SJCRH30 (cell line): ENCODE data around the gene EPO. TPM values are rescaled to one million over a fixed set of nuclear protein-coding genes. Genes with fewer than 3 reads are reported as not detected.
A peak's percentile ranks its signal among the peaks of the same experiment; 100 is the strongest.
"Not testable (repeated sequence)": the region's sequence is repeated elsewhere in the genome, so short reads cannot be mapped to it uniquely, and the experiment has no call there.

Experiments
- DNase-seq, 2 experiments: peaks; one replicate each; pipeline ENCODE4 v3.0.0-alpha.2; 2015 to 2020
- H3K27ac ChIP-seq: fragments of 250-450 bp; sonication (Bioruptor Pico); 2 replicates; pipeline ENCODE4 v1.5.1; 2020; ENCODE audit warnings: mild to moderate bottlenecking, moderate library complexity
- H3K27me3 ChIP-seq: fragments of 250-450 bp; sonication (Bioruptor Pico); 2 replicates; pipeline ENCODE4 v1.5.1; 2020; ENCODE audit warnings: mild to moderate bottlenecking, moderate library complexity
- H3K36me3 ChIP-seq: fragments of 250-450 bp; sonication (Bioruptor Pico); 2 replicates; pipeline ENCODE4 v1.5.1; 2020; ENCODE audit warnings: mild to moderate bottlenecking, moderate library complexity
- H3K4me1 ChIP-seq: fragments of 250-450 bp; sonication (Bioruptor Pico); 2 replicates; pipeline ENCODE4 v1.5.1; 2020; ENCODE audit warnings: mild to moderate bottlenecking, moderate library complexity
- H3K4me3 ChIP-seq: fragments of 250-450 bp; sonication (Bioruptor Pico); 2 replicates; pipeline ENCODE4 v1.5.1; 2020; ENCODE audit warnings: mild to moderate bottlenecking, moderate library complexity
- H3K9me3 ChIP-seq: fragments of 250-450 bp; sonication (Bioruptor Pico); replicated peaks from 2 replicates; pipeline ENCODE4 v1.5.1; 2020; ENCODE audit warnings: mild to moderate bottlenecking, moderate library complexity
- total RNA-seq: library from RNA; depleted of rRNA; stranded (reverse); fragments of >200 nt; shearing (Covaris generic); gene quantifications from 2 replicates; pipeline ENCODE4 v1.2.3, GENCODE V29; 2014

The EPO gene
- total RNA-seq, 1 experiment from 2014 or later = not detected

- Histone ChIP-seq H3K4me3 (no peak overlapping the region), H3K27ac (no peak overlapping the region), H3K27me3 (no peaks in the 10 kb centered on the region), H3K36me3 (no peaks in the 10 kb centered on the region), H3K4me1 (0 out of 2 replicates have a peak, but pooled peaks cover 5% of the 10 kb centered on the region), H3K9me3 (no peaks in the 10 kb centered on the region)
- DNase-seq = no peak
Measured at GRCh38 chr7:100730136-100730800, 10.0 kb downstream of the EPO start.

GRCh38 chr7:100731937-100732636 is 11.8 kb downstream of the EPO start:
- no peaks in the 10 kb centered on the region for H3K27me3 ChIP-seq
- H3K9me3 ChIP-seq = no peaks in the 10 kb centered on the region
- no peaks in the 10 kb centered on the region for H3K36me3 ChIP-seq
- DNase-seq = no peak
- no peak overlapping the region for H3K27ac ChIP-seq
- no peaks in the 10 kb centered on the region for H3K4me1 ChIP-seq
- H3K4me3 ChIP-seq = no peak overlapping the region

GRCh38 chr7:100735730-100736129 is 15.5 kb downstream of the EPO start:
- Histone ChIP-seq H3K27me3 (no peaks in the 10 kb centered on the region), H3K9me3 (no peaks in the 10 kb centered on the region), H3K4me3 (no peak overlapping the region), H3K27ac (no peak overlapping the region), H3K36me3 (no peaks in the 10 kb centered on the region), H3K4me1 (no peaks in the 10 kb centered on the region)
- no peak for DNase-seq

- no peaks in the 10 kb centered on the region for H3K4me1 ChIP-seq
- H3K27ac ChIP-seq = no peak overlapping the region
Measured at GRCh38 chr7:100736671-100737070, 16.4 kb downstream of the EPO start.

GRCh38 chr7:100739934-100740333 is 19.7 kb downstream of the EPO start:
- H3K27me3 ChIP-seq = no peaks in the 10 kb centered on the region

More at GRCh38 chr7:100736671-100737070, 16.4 kb downstream of the EPO start:
- Histone ChIP-seq H3K4me3 (no peak overlapping the region), H3K9me3 (no peaks in the 10 kb centered on the region), H3K36me3 (no peaks in the 10 kb centered on the region), H3K27me3 (no peaks in the 10 kb centered on the region)
- no peak for DNase-seq

GRCh38 chr7:100744605-100745004 is 24.3 kb downstream of the EPO start:
- Histone ChIP-seq H3K27me3 (peaks cover 2% of the 10 kb centered on the region; the same call in 1 of the 2 replicates), H3K27ac (no peak overlapping the region), H3K4me3 (no peak overlapping the region), H3K36me3 (no peaks in the 10 kb centered on the region), H3K9me3 (no peaks in the 10 kb centered on the region), H3K4me1 (no peaks in the 10 kb centered on the region)
- no peak for DNase-seq

More at GRCh38 chr7:100739934-100740333, 19.7 kb downstream of the EPO start:
- Histone ChIP-seq H3K27ac (no peak overlapping the region), H3K4me3 (no peak overlapping the region), H3K4me1 (no peaks in the 10 kb centered on the region), H3K36me3 (no peaks in the 10 kb centered on the region), H3K9me3 (no peaks in the 10 kb centered on the region)
- DNase-seq = no peak

GRCh38 chr7:100745184-100745583 is 24.9 kb downstream of the EPO start:
- Histone ChIP-seq H3K27me3 (peaks cover 2% of the 10 kb centered on the region; the same call in 1 of the 2 replicates), H3K9me3 (no peaks in the 10 kb centered on the region), H3K4me1 (no peaks in the 10 kb centered on the region), H3K4me3 (no peak overlapping the region), H3K36me3 (no peaks in the 10 kb centered on the region), H3K27ac (no peak overlapping the region)
- DNase-seq = no peak

GRCh38 chr7:100752994-100753393 is 32.7 kb downstream of the EPO start:
- Histone ChIP-seq H3K9me3 (no peaks in the 10 kb centered on the region), H3K27ac (no peak overlapping the region), H3K4me1 (no peaks in the 10 kb centered on the region), H3K36me3 (no peaks in the 10 kb centered on the region), H3K4me3 (no peak overlapping the region), H3K27me3 (peaks cover 6% of the 10 kb centered on the region; the same call in 1 of the 2 replicates)
- DNase-seq = no peak

GRCh38 chr7:100753750-100754149 is 33.5 kb downstream of the EPO start:
- H3K9me3 ChIP-seq = no peaks in the 10 kb centered on the region
- no peaks in the 10 kb centered on the region for H3K4me1 ChIP-seq
- H3K27ac ChIP-seq = no peak overlapping the region
- H3K27me3 ChIP-seq = peaks cover 6% of the 10 kb centered on the region; the same call in 1 of the 2 replicates
- no peaks in the 10 kb centered on the region for H3K36me3 ChIP-seq
- no peak overlapping the region for H3K4me3 ChIP-seq
- no peak for DNase-seq

- peaks cover 8% of the 10 kb centered on the region for H3K4me1 ChIP-seq
- H3K36me3 ChIP-seq = no peaks in the 10 kb centered on the region
- no peak overlapping the region for H3K27ac ChIP-seq
- no peaks in the 10 kb centered on the region for H3K9me3 ChIP-seq
- peaks cover 20% of the 10 kb centered on the region for H3K27me3 ChIP-seq
- no peak overlapping the region for H3K4me3 ChIP-seq
- DNase-seq = no peak
Measured at GRCh38 chr7:100759357-100760171, 39.3 kb downstream of the EPO start.

- not testable (repeated sequence) for H3K9me3 ChIP-seq, H3K4me3 ChIP-seq, H3K36me3 ChIP-seq, DNase-seq, H3K27ac ChIP-seq, H3K4me1 ChIP-seq
- peaks cover 30% of the 10 kb centered on the region for H3K27me3 ChIP-seq
Measured at GRCh38 chr7:100762841-100763240, 42.6 kb downstream of the EPO start.

- DNase-seq = peak; percentile 36 to 43
- Histone ChIP-seq H3K27ac (no peak overlapping the region), H3K4me3 (no peak overlapping the region), H3K4me1 (peaks cover 8% of the 10 kb centered on the region), H3K27me3 (peaks cover 38% of the 10 kb centered on the region), H3K36me3 (no peaks in the 10 kb centered on the region), H3K9me3 (no peaks in the 10 kb centered on the region)
Measured at GRCh38 chr7:100763556-100764140, 43.4 kb downstream of the EPO start.

GRCh38 chr7:100764841-100765240 is 44.6 kb downstream of the EPO start:
- H3K27ac ChIP-seq = no peak overlapping the region
- H3K27me3 ChIP-seq = peaks cover 34% of the 10 kb centered on the region
- no peaks in the 10 kb centered on the region for H3K9me3 ChIP-seq
- DNase-seq = no peak
- no peak overlapping the region for H3K4me3 ChIP-seq
- H3K4me1 ChIP-seq = peaks cover 8% of the 10 kb centered on the region
- H3K36me3 ChIP-seq = no peaks in the 10 kb centered on the region

- Histone ChIP-seq H3K36me3 (no peaks in the 10 kb centered on the region), H3K27me3 (peaks cover 33% of the 10 kb centered on the region), H3K4me1 (peaks cover 8% of the 10 kb centered on the region), H3K9me3 (no peaks in the 10 kb centered on the region), H3K27ac (no peak overlapping the region), H3K4me3 (no peak overlapping the region)
- no peak for DNase-seq
Measured at GRCh38 chr7:100765250-100765649, 45.0 kb downstream of the EPO start.
